Astrocyte of the cerebellum (primary cell): ENCODE data around the gene TEX52.
A peak's percentile ranks its signal among the peaks of the same experiment; 100 is the strongest.

ENCODE experiments used
- DNase-seq: peaks from one replicate; pipeline ENCODE4 v3.0.0-alpha.2; 2011; ENCODE audit warnings: low read depth
- H3K4me3 ChIP-seq: 2 replicates; pipeline ENCODE4 v1.5.1; 2011; ENCODE audit warnings: mild to moderate bottlenecking, low read depth, low read length, moderate library complexity
- CTCF ChIP-seq: IDR thresholded peaks from 2 replicates; pipeline ENCODE4 v1.5.1; 2012; ENCODE audit warnings: low read length, low read depth, moderate library complexity, mild to moderate bottlenecking; ENCODE audit errors: missing control alignments
- in situ Hi-C: cut with HindIII; loops from 2 replicates; pipeline ENCODE4 v1.10.0; 2017; ENCODE audit warnings: low sequenced_read_pairs

The TEX52 gene

GRCh38 chr12:2813214-2814185 is 43.3 kb downstream of the TEX52 start:
- in situ Hi-C loops: no loop called here
- peak overlapping the region; percentile 82 for H3K4me3 ChIP-seq
- DNase-seq: no peak
- TF ChIP-seq CTCF: peak; percentile 84

DNA sequence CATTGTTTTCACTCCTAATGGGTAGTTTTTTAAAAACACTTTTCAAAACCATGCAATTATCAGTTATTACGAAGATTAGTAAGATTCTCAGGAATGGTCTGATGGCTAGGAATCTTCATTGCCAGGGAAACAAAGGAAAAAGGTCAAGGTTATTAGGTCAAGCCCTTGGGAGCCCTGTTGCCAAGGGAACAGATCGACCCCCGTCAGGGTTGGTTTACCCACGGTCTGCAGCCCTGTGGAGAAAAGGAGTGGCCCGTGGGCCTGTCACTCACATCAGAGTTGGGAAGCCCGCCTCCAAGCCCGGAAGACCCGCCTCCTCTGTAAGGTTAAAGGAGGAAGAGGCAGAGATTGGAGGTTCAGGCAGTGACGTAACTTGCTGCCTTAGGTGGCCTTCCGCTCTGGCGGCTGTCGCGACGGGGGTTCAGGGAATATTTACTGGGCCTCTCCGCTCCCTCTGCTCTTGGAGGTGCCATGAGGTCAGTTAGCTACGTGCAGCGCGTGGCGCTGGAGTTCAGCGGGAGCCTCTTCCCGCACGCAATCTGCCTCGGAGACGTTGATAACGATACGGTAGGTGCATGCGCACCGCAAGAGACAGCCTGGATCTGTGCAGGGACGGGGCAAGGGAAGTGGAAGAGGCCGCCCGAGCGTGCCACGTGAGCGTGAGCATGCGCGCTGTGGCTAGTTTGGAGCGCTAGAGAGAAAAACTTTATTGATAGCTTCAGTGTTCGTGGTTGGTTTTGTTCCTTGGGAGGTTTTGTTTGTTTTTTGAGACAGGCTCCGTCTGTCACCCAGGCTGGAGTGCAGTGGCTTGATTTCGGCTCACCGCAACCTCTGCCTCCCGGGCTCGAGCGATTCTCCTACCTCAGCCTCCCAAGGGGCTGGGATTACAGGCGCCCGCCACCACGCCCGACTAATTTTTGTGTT is 44.3 kb downstream of the TEX52 start, which contains the start of gene ITFG2:
TSS of gene ITFG2 (plus strand) at position 379 of the 924 bp plus-strand sequence. CDS start at position 472, 93 bp downstream.
- peak; percentile 95 for DNase-seq
- TF ChIP-seq CTCF: no peak
- in situ Hi-C loops: no loop called here
- H3K4me3 ChIP-seq: peak within 1 kb of the TSS; percentile 82

GRCh38 chr12:2811801-2812200 is 45.0 kb downstream of the TEX52 start:
- peak overlapping the region; percentile 82 for H3K4me3 ChIP-seq
- TF ChIP-seq CTCF: no peak
- no peak for DNase-seq
- in situ Hi-C loops: no loop called here

- no peak for TF ChIP-seq CTCF
- in situ Hi-C loops: no loop called here
- H3K4me3 ChIP-seq: no peak overlapping the region
- DNase-seq: no peak
Observed at GRCh38 chr12:2806700-2807099, 50.1 kb downstream of the TEX52 start.

- no peak overlapping the region for H3K4me3 ChIP-seq
- TF ChIP-seq CTCF: no peak
- in situ Hi-C loops: no loop called here
- DNase-seq: no peak
Observed at GRCh38 chr12:2805143-2805520, 51.7 kb downstream of the TEX52 start.
